GM21423 (cell line): Measurements from ENCODE around the gene NHLRC3.
"Not testable (repeated sequence)": the region's sequence is repeated elsewhere in the genome, so short reads cannot be mapped to it uniquely, and the experiment has no call there.

Experiments
- ATAC-seq: cut with Tn5 transposase; IDR thresholded peaks from one replicate; pipeline ENCODE4 v1.9.1; 2021; ENCODE audit warnings: mild to moderate bottlenecking, moderate library complexity; ENCODE audit not compliant: unreplicated experiment

Gene NHLRC3

GRCh38 chr13:39040206-39040605 is 1.9 kb downstream of the NHLRC3 start:
- no peak for ATAC-seq

DNA sequence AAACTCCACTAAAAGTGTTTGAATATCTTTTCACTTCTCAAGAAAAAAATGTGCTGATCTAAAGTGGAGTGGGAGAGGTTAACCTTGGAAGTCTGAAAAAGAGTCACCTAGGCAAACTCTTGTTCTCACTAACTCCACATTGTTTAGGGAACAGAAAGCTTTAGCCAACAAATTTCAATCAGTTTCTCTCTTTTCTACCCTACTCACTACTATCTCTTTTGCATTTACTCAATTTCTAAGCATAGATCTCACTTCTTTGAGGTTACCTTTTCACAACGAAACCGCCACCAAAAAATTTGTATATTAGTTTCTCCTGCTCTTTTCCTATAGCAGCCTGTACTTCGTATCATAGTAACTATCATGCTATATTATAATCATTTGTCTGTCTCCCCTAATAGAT is 6.3 kb downstream of the NHLRC3 start:
- ATAC-seq = peak; percentile 67

DNA sequence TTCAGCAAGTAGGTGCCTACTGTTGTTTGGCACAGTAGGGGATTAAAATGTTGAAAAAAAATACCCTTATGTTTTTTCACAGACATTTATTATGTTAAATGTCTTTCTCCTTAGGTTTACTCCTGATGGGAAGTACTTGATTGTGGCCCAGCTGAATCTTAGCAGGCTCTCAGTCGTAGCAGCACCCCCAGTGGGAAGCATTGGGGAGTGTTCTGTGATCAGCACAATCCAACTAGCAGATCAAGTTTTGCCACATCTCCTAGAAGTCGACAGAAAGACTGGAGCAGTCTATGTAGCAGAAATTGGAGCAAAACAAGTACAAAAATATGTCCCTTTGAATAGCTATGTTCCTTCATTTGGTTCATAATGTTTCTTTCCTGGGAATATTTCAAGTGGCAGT is 9.3 kb downstream of the NHLRC3 start:
- no peak for ATAC-seq

- no peak for ATAC-seq
These were observed 10.6 kb downstream of the NHLRC3 start for GRCh38 chr13:39048806-39049205.

GRCh38 chr13:39049274-39049673 is 11.0 kb downstream of the NHLRC3 start:
- ATAC-seq = no peak

DNA sequence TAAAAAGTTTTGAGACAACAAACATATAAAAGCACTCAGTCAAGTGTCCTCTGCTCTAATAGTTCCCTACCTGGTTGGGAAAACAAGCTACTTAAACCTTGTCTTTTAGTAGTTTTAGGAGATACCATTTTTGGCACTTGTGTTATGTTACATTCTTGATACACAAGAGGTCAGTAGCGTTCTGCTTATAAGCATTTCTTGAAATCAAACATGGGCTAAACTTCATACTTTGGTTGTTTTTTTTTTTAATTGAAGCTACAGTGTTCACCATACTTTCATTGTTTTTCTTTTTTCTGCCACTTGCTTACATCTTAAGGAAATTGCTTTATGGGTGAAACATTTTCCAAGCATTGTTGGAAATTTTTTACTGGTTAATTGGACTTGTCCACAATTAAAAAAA is 12.9 kb downstream of the NHLRC3 start:
- ATAC-seq = no peak

- ATAC-seq = no peak
These were observed 14.7 kb downstream of the NHLRC3 start for GRCh38 chr13:39052944-39053343.

GRCh38 chr13:39054112-39054511 is 15.9 kb downstream of the NHLRC3 start:
- no peak for ATAC-seq

DNA sequence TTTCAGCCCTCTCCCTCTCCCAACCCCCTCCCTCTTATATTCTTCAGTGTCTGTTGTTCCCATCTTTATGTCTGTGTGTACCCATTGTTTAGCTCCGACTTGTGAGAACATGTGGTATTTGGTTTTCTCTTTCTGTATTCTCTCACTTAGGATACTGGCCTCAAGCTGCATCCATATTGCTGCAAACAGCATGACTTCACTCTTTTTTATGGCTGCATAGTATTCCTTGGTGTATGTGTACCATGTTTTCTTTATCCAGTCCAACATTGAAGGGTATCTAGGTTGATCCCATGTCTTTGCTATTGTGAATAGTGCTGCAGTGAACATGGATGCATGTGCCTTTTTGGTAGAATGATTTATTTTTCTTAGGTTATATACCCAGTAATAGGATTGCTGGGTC is 17.8 kb downstream of the NHLRC3 start:
- ATAC-seq = no peak

- no peak for ATAC-seq
These were observed 19.8 kb downstream of the NHLRC3 start for GRCh38 chr13:39058040-39058439.

DNA sequence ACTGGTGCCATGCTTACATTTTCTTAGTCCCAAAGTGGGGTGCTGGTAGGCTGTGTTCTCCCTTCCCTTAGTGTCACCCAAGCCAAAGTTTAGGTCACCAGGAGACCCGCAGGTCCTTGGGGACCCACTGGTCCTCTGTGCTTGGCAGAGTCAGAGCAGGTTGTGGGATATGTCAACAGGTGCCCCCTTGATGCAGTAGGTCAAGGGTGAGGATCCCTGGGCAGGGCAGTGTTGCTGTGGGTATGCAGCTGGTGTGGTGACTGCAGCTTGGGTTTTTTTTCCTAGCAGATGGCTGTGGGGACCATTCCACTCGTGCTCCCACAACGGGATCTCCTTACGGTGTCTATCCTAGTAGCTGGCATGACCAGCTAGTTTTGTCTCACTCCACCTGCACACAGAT is 23.7 kb downstream of the NHLRC3 start:
- ATAC-seq = no peak

GRCh38 chr13:39072842-39073241 is 34.6 kb downstream of the NHLRC3 start:
- no peak for ATAC-seq

DNA sequence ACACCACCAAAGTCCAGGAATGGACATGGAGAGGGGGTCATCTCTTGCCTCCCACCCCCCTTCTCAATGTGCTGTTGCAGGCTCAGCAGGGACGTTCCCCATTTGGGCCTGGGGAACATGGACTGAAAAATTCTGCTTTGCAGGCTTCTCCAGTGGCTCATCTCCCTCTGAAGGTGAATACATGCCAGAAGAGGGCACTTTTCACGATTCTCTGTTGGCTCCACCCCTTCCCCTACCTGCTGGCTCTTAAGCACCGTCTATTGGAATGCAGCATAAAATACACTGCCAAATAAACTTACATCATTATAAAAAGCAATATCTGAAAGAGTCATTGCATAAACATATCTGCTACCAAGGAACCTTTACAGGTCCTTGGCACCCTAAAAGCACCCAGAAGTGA is 35.7 kb downstream of the NHLRC3 start:
- ATAC-seq = no peak

DNA sequence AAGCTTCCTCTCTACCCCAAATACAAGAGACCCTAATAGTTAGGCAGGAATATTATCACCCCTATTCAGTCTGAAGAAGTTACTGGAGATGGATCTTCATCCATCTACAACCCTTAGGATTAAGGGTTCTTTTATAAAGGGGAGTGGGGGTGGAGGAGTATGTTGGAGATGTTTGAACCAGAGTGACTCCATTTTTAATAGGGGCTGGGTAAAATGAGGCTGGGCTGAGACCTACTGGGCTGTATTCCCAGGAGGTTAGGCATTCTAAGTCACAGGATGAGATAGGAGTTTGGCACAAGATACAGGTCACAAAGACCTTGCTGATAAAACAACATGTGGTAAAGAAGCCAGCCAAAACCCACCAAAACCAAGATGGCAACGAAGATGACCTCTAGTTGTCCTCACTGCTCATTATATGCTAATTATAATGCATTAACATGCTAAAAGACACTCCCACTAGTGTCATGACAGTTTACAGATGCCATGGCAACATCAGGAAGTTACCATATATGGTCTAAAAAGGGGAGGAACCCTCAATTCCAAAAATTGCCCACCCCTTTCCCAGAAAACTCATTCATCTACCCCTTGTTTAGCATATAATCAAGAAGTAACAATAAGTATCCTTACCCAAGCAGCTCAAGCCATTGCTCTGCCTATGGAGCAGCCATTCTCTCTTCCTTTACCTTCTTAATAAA is 48.1 kb downstream of the NHLRC3 start:
- ATAC-seq = not testable (repeated sequence)

- ATAC-seq = no peak
These were observed 53.3 kb downstream of the NHLRC3 start for GRCh38 chr13:39091586-39091985.

DNA sequence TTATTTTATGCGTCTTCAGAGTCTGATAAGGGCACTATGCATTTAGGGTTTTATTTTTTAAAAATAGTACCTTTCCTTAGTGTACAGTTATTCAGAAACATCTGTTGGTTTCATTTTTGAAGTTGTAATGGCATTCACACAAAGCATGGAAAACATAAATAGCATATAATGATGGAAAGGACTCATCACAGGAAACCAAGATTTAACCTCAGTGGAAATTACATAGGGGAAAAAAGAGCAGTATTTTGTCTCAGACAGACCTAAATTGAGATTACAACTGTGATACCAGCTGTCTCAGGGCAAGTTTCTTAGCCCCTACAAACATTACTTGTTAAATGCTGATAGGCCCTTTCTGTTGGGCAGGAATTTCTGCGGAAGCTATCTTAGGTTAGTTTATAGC is 57.2 kb downstream of the NHLRC3 start:
- peak; percentile 52 for ATAC-seq

- no peak for ATAC-seq
These were observed 61.0 kb downstream of the NHLRC3 start for GRCh38 chr13:39099231-39099630.
